ENCODE data around the gene ROR1. TPM values are rescaled to one million over a fixed set of nuclear protein-coding genes. Genes with fewer than 3 reads are reported as not detected.
A peak's percentile ranks its signal among the peaks of the same experiment; 100 is the strongest.

ROR1 gene
- total RNA-seq, 1 experiment from 2014 or later, result 33.8 TPM

GRCh38 chr1:63833363-63834119, 59.7 kb downstream of the ROR1 start:
- no peak for TF ChIP-seq CTCF (IDR thresholded peaks at IDR 0.05; ENCODE audit: unreplicated experiment)
- intact Hi-C loops (cut with micrococcal nuclease; ENCODE audit: unreplicated experiment), result no loop called here
- CTCF ChIA-PET, result interaction anchor here (0.6 to 1.1 kb wide), 3 partner anchors 11 to 124 kb away, joined by 3 to 6 read pairs (median 3); no protein-coding TSS in a partner anchor
- no peaks in the 10 kb centered on the region for H3K27me3 Mint-ChIP-seq (ENCODE audit: unreplicated experiment)
- no peak overlapping the region for H3K27ac Mint-ChIP-seq (ENCODE audit: unreplicated experiment)
- peaks cover 4% of the 10 kb centered on the region for H3K36me3 Mint-ChIP-seq (ENCODE audit: insufficient read depth, unreplicated experiment)
- DNase-seq, result no peak
- peaks cover 65% of the 10 kb centered on the region for H3K4me1 Mint-ChIP-seq (ENCODE audit: low read depth, unreplicated experiment)
- no peaks in the 10 kb centered on the region for H3K9me3 Mint-ChIP-seq (ENCODE audit: low read depth, unreplicated experiment)
- no peak overlapping the region for H3K4me3 Mint-ChIP-seq (ENCODE audit: low read depth, unreplicated experiment)
- no TSS peak for BruUV-seq (replicated peaks)

GRCh38 chr1:63835128-63835527, 61.3 kb downstream of the ROR1 start:
- no peak for DNase-seq
- intact Hi-C loops (cut with micrococcal nuclease; ENCODE audit: unreplicated experiment), result no loop called here
- TF ChIP-seq CTCF (IDR thresholded peaks at IDR 0.05; ENCODE audit: unreplicated experiment), result no peak
- Mint-ChIP-seq H3K27ac (ENCODE audit: unreplicated experiment) (peak overlapping the region; percentile 51), H3K4me1 (ENCODE audit: low read depth, unreplicated experiment) (peaks cover 54% of the 10 kb centered on the region), H3K4me3 (ENCODE audit: low read depth, unreplicated experiment) (no peak overlapping the region), H3K27me3 (ENCODE audit: unreplicated experiment) (no peaks in the 10 kb centered on the region), H3K36me3 (ENCODE audit: insufficient read depth, unreplicated experiment) (peaks cover 4% of the 10 kb centered on the region), H3K9me3 (ENCODE audit: low read depth, unreplicated experiment) (no peaks in the 10 kb centered on the region)
- BruUV-seq (replicated peaks), result no TSS peak
- CTCF ChIA-PET, result interaction anchor here (0.6 to 1.2 kb wide), 2 partner anchors 64 to 144 kb away, joined by 4 to 7 read pairs; no protein-coding TSS in a partner anchor

- Mint-ChIP-seq H3K27ac (ENCODE audit: unreplicated experiment) (no peak overlapping the region), H3K4me1 (ENCODE audit: low read depth, unreplicated experiment) (peaks cover 54% of the 10 kb centered on the region), H3K27me3 (ENCODE audit: unreplicated experiment) (no peaks in the 10 kb centered on the region), H3K4me3 (ENCODE audit: low read depth, unreplicated experiment) (no peak overlapping the region), H3K9me3 (ENCODE audit: low read depth, unreplicated experiment) (no peaks in the 10 kb centered on the region), H3K36me3 (ENCODE audit: insufficient read depth, unreplicated experiment) (peaks cover 4% of the 10 kb centered on the region)
- no TSS peak for BruUV-seq (replicated peaks)
- no peak for DNase-seq
- CTCF ChIA-PET, result no interaction called here
- intact Hi-C loops (cut with micrococcal nuclease; ENCODE audit: unreplicated experiment), result no loop called here
- no peak for TF ChIP-seq CTCF (IDR thresholded peaks at IDR 0.05; ENCODE audit: unreplicated experiment)
Measured at GRCh38 chr1:63836374-63836773, 62.6 kb downstream of the ROR1 start.

- no peak for TF ChIP-seq CTCF (IDR thresholded peaks at IDR 0.05; ENCODE audit: unreplicated experiment)
- Mint-ChIP-seq H3K36me3 (ENCODE audit: insufficient read depth, unreplicated experiment) (peaks cover 4% of the 10 kb centered on the region), H3K4me3 (ENCODE audit: low read depth, unreplicated experiment) (no peak overlapping the region), H3K27me3 (ENCODE audit: unreplicated experiment) (no peaks in the 10 kb centered on the region), H3K4me1 (ENCODE audit: low read depth, unreplicated experiment) (peaks cover 56% of the 10 kb centered on the region), H3K9me3 (ENCODE audit: low read depth, unreplicated experiment) (no peaks in the 10 kb centered on the region), H3K27ac (ENCODE audit: unreplicated experiment) (no peak overlapping the region)
- intact Hi-C loops (cut with micrococcal nuclease; ENCODE audit: unreplicated experiment), result no loop called here
- no peak for DNase-seq
- CTCF ChIA-PET, result interaction anchor here (0.9 kb wide), 1 partner anchor 145 kb away, joined by 5 read pairs; no protein-coding TSS in a partner anchor
- no TSS peak for BruUV-seq (replicated peaks)
Measured at GRCh38 chr1:63836830-63837229, 63.0 kb downstream of the ROR1 start.

Measured in Calu3 (cell line).